SK-N-SH (cell line): ENCODE measurements around the gene CYFIP2. TPM values are rescaled to one million over a fixed set of nuclear protein-coding genes. Genes with fewer than 3 reads are reported as not detected.

Experiments used
- CTCF ChIA-PET: fragments of 300-600, 350-600 bp; formaldehyde crosslinking; extraction: SDS; loops from one replicate; lab custom pipeline; 2021; lab: Yijun Ruan, JAX
- POLR2A ChIA-PET: fragments of 350-600 bp; sonication (Branson Sonifier 250); formaldehyde crosslinking; extraction: SDS; loops from one replicate; lab custom pipeline; 2020; ENCODE audit warnings: antibody characterized with exemption, inconsistent platforms; lab: Yijun Ruan, JAX
- DNase-seq: peaks from one replicate; pipeline ENCODE4 v3.0.0; 2012
- H2AFZ ChIP-seq: fragments of 200-600 bp; sonication (generic); 2 replicates; pipeline ENCODE4 v1.8.1; 2016; ENCODE audit warnings: antibody characterized with exemption, mild to moderate bottlenecking, low read depth
- H3F3A ChIP-seq: fragments of 200-600 bp; sonication (generic); replicated peaks from 2 replicates; pipeline ENCODE3; 2016; ENCODE audit warnings: antibody characterized with exemption, mild to moderate bottlenecking; ENCODE audit not compliant: insufficient read depth
- H3K27ac ChIP-seq, 2 experiments: fragments of 200-500 bp in 1 of 2; fragments of 200-600 bp in 1 of 2; sonication (Bioruptor generic) in 1 of 2; sonication (generic), shearing (Covaris generic) in 1 of 2; 2 replicates each; pipeline versions ENCODE4 v1.5.1 to v1.6.1; 2014 to 2016; ENCODE audit warnings: low read depth in 2 of 2, inconsistent platforms in 1 of 2, low read length in 1 of 2, mild to moderate bottlenecking in 1 of 2, mixed read lengths in 1 of 2
- H3K27me3 ChIP-seq: fragments of 200-600 bp; sonication (generic), shearing (Covaris generic); 2 replicates; pipeline ENCODE4 v1.6.1; 2016; ENCODE audit warnings: mixed run types; ENCODE audit not compliant: insufficient read depth
- H3K36me3 ChIP-seq, 2 experiments: fragments of 200-500 bp in 1 of 2; fragments of 200-600 bp in 1 of 2; sonication (Bioruptor generic) in 1 of 2; sonication (generic) in 1 of 2; replicated peaks in 1 of 2; 2 replicates each; pipeline versions ENCODE3 to v1.5.1; 2014 to 2016; ENCODE audit warnings: low read length in 1 of 2, mild to moderate bottlenecking in 1 of 2; ENCODE audit not compliant: insufficient read depth in 2 of 2, control insufficient read depth in 1 of 2
- H3K4me1 ChIP-seq, 2 experiments: fragments of 200-500 bp in 1 of 2; fragments of 200-600 bp in 1 of 2; sonication (Bioruptor generic) in 1 of 2; sonication (generic), shearing (Covaris generic) in 1 of 2; 2 replicates each; pipeline versions ENCODE4 v1.5.1 to v1.6.1; 2014 to 2016; ENCODE audit warnings: low read depth in 1 of 2, low read length in 1 of 2, mixed run types in 1 of 2; ENCODE audit not compliant: insufficient read depth in 2 of 2, control insufficient read depth in 1 of 2
- H3K4me2 ChIP-seq: fragments of 200-600 bp; sonication (generic), shearing (Covaris generic); 2 replicates; pipeline ENCODE4 v1.6.1; 2017; ENCODE audit warnings: mixed run types
- H3K4me3 ChIP-seq, 2 experiments: fragments of 200-500 bp in 1 of 2; fragments of 200-600 bp in 1 of 2; sonication (Bioruptor generic) in 1 of 2; sonication (generic), shearing (Covaris generic) in 1 of 2; 2 replicates each; pipeline versions ENCODE4 v1.5.1 to v1.8.1; 2014 to 2016; ENCODE audit warnings: low read depth in 2 of 2, inconsistent platforms in 1 of 2, low read length in 1 of 2, mild to moderate bottlenecking in 1 of 2, mixed read lengths in 1 of 2, moderate library complexity in 1 of 2
- H3K79me2 ChIP-seq: fragments of 200-600 bp; sonication (generic); 2 replicates; pipeline ENCODE4 v1.8.1; 2017; ENCODE audit warnings: mild to moderate bottlenecking; ENCODE audit not compliant: insufficient read depth
- H3K9ac ChIP-seq: fragments of 200-600 bp; sonication (generic); 2 replicates; pipeline ENCODE4 v1.6.1; 2017; ENCODE audit warnings: mixed run types
- H3K9me2 ChIP-seq: fragments of 200-600 bp; sonication (generic); 2 replicates; pipeline ENCODE4 v1.6.1; 2017; ENCODE audit warnings: mixed run types
- H3K9me3 ChIP-seq: fragments of 200-600 bp; sonication (generic); 2 replicates; pipeline ENCODE4 v1.6.1; 2017; ENCODE audit warnings: mixed run types, mild to moderate bottlenecking, moderate library complexity
- H4K20me1 ChIP-seq: fragments of 200-600 bp; sonication (generic); 2 replicates; pipeline ENCODE4 v1.6.1; 2017; ENCODE audit warnings: mild to moderate bottlenecking, mixed run types; ENCODE audit not compliant: insufficient read depth
- CHD2 ChIP-seq: fragments of 150-350 bp; IDR thresholded peaks from 2 replicates; pipeline ENCODE4 v1.6.1; 2018; ENCODE audit warnings: low read length; ENCODE audit not compliant: partially characterized antibody
- ELF1 ChIP-seq: IDR thresholded peaks from 2 replicates; pipeline ENCODE4 v1.4.0; 2012
- EP300 ChIP-seq, 2 experiments: IDR thresholded peaks; 2 replicates each; pipeline versions ENCODE4 v1.4.0 to v1.6.1; 2012; ENCODE audit warnings: borderline replicate concordance in 1 of 2, low read depth in 1 of 2, low read length in 1 of 2
- EZH2phosphoT487 ChIP-seq: fragments of 200-600 bp; sonication (generic); IDR thresholded peaks from 2 replicates; pipeline ENCODE4 v1.6.1; 2017; ENCODE audit warnings: low read depth, mixed run types, mild to moderate bottlenecking, antibody characterized with exemption, moderate library complexity, borderline replicate concordance
- JUND ChIP-seq: IDR thresholded peaks from 2 replicates; pipeline ENCODE4 v1.4.0; 2012
- MXI1 ChIP-seq: IDR thresholded peaks from 2 replicates; pipeline ENCODE4 v1.6.1; 2012; ENCODE audit warnings: mild to moderate bottlenecking, low read depth, low read length, improper control_type of control experiment
- NFIC ChIP-seq: IDR thresholded peaks from 2 replicates; pipeline ENCODE4 v1.4.0; 2012; ENCODE audit warnings: borderline replicate concordance
- NRF1 ChIP-seq: IDR thresholded peaks from 2 replicates; pipeline ENCODE4 v1.6.1; 2012; ENCODE audit warnings: low read depth, mild to moderate bottlenecking, low read length
- POLR2AphosphoS5 ChIP-seq: IDR thresholded peaks from 2 replicates; pipeline ENCODE4 v1.6.1; 2012; ENCODE audit warnings: low read depth, low read length
- RXRA ChIP-seq: IDR thresholded peaks from 2 replicates; pipeline ENCODE4 v1.4.0; 2012; ENCODE audit warnings: low read depth, mild to moderate bottlenecking, borderline replicate concordance
- SMC3 ChIP-seq: IDR thresholded peaks from 2 replicates; pipeline ENCODE4 v1.6.1; 2012; ENCODE audit warnings: low read depth, low read length, improper control_type of control experiment
- TCF12 ChIP-seq: IDR thresholded peaks from 2 replicates; pipeline ENCODE4 v1.4.0; 2012
- WGBS: methylation state at CpG from one replicate; pipeline ENCODE4 v1.1.6; 2017; ENCODE audit warnings: low lambda C conversion rate; 5-methylcytosine and 5-hydroxymethylcytosine counted together
- polyA plus RNA-seq, 3 experiments: library from polyadenylated mRNA; depleted of rRNA; stranded (reverse); fragments of >200 nt; gene quantifications; 2 replicates each; pipeline ENCODE4 v1.2.3, GENCODE V29; 2012
- TF ChIP-seq, protein P1 (sequence below): IDR thresholded peaks from 2 replicates; pipeline ENCODE4 v1.6.1; 2012; ENCODE audit warnings: mild to moderate bottlenecking, low read depth, low read length, moderate library complexity
- TF ChIP-seq, protein P2 (sequence below): fragments of 200-600 bp; sonication (generic); IDR thresholded peaks from 2 replicates; pipeline ENCODE4 v1.6.1; 2017; ENCODE audit warnings: antibody characterized with exemption, mild to moderate bottlenecking, moderate library complexity
- TF ChIP-seq, protein P3 (sequence below): fragments of 150-350 bp; IDR thresholded peaks from 2 replicates; pipeline ENCODE4 v1.6.1; 2016; ENCODE audit warnings: mild to moderate bottlenecking, low read depth, low read length
- TF ChIP-seq, protein P4 (sequence below): IDR thresholded peaks from 2 replicates; pipeline ENCODE4; 2012
- TF ChIP-seq, protein P5 (sequence below): IDR thresholded peaks from 2 replicates; pipeline ENCODE4 v1.4.0; 2012; ENCODE audit warnings: low read depth

CYFIP2 gene
- polyA plus RNA-seq, 1 of the 3 experiments (the other 2 are of a cell fraction): 20.1 TPM

DNA sequence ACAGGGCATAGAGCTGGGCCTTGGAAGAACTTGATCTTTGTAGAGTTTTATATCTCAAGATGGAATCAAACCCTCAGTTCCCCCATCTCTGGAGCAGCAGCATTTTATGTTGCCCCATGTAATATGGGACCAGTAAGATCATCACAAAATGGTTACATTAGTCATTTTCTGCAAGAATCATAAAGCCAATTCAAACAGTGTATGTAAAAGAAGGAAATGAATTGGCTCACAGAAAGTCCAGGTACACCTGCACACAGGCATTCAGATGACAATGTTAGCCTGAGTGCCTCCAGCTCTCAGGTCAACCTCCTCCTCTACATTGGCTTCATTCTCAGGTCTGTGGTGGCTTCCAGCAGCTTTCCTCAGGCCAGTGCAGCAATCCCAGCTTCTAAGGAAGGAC lies 35.1 kb downstream of the CYFIP2 start (continued):
- TF ChIP-seq, protein P1, sequence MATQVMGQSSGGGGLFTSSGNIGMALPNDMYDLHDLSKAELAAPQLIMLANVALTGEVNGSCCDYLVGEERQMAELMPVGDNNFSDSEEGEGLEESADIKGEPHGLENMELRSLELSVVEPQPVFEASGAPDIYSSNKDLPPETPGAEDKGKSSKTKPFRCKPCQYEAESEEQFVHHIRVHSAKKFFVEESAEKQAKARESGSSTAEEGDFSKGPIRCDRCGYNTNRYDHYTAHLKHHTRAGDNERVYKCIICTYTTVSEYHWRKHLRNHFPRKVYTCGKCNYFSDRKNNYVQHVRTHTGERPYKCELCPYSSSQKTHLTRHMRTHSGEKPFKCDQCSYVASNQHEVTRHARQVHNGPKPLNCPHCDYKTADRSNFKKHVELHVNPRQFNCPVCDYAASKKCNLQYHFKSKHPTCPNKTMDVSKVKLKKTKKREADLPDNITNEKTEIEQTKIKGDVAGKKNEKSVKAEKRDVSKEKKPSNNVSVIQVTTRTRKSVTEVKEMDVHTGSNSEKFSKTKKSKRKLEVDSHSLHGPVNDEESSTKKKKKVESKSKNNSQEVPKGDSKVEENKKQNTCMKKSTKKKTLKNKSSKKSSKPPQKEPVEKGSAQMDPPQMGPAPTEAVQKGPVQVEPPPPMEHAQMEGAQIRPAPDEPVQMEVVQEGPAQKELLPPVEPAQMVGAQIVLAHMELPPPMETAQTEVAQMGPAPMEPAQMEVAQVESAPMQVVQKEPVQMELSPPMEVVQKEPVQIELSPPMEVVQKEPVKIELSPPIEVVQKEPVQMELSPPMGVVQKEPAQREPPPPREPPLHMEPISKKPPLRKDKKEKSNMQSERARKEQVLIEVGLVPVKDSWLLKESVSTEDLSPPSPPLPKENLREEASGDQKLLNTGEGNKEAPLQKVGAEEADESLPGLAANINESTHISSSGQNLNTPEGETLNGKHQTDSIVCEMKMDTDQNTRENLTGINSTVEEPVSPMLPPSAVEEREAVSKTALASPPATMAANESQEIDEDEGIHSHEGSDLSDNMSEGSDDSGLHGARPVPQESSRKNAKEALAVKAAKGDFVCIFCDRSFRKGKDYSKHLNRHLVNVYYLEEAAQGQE: no peak
- TF ChIP-seq EZH2phosphoT487 (no peak), CHD2 (no peak), SMC3 (no peak), POLR2AphosphoS5 (no peak)
- TF ChIP-seq, protein P2, sequence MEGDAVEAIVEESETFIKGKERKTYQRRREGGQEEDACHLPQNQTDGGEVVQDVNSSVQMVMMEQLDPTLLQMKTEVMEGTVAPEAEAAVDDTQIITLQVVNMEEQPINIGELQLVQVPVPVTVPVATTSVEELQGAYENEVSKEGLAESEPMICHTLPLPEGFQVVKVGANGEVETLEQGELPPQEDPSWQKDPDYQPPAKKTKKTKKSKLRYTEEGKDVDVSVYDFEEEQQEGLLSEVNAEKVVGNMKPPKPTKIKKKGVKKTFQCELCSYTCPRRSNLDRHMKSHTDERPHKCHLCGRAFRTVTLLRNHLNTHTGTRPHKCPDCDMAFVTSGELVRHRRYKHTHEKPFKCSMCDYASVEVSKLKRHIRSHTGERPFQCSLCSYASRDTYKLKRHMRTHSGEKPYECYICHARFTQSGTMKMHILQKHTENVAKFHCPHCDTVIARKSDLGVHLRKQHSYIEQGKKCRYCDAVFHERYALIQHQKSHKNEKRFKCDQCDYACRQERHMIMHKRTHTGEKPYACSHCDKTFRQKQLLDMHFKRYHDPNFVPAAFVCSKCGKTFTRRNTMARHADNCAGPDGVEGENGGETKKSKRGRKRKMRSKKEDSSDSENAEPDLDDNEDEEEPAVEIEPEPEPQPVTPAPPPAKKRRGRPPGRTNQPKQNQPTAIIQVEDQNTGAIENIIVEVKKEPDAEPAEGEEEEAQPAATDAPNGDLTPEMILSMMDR: no peak

DNA sequence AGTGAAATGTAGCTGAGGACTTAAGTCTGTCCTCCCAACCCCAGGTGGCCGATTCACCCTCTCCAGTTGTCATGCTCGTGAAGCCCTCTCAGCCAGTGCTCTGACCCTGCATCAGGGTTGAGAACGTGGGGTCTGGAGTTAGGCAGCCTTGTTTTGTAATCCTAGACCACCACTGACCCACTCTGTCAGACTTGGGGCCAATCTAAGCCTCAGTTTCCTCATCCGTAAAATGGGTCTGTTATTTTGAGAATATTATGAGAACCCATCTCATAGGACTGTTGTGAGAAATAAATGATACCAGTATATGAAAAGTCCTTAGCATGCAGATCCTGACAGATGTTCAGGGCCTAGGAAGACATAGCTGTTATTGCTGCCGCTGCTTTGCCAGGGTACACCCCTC lies 37.1 kb downstream of the CYFIP2 start:
- no peaks in the 10 kb centered on the region for H3F3A ChIP-seq
- 84% methylated on average over 5 of the region's 5 CpGs for WGBS
- H3K27me3 ChIP-seq: no peaks in the 10 kb centered on the region
- ChIA-PET CTCF (interaction anchor here (1.2 to 2.5 kb wide), 3 partner anchors 10 to 50 kb away, joined by 3 to 6 read pairs (median 5); no protein-coding TSS in a partner anchor), POLR2A (no interaction called here)
- H3K27ac ChIP-seq: no peak overlapping the region
- no peaks in the 10 kb centered on the region for H3K4me1 ChIP-seq
- no peak overlapping the region for H3K4me3 ChIP-seq
- no peaks in the 10 kb centered on the region for H3K79me2 ChIP-seq
- H3K9ac ChIP-seq: no peak overlapping the region
- no peaks in the 10 kb centered on the region for H4K20me1 ChIP-seq
- H3K36me3 ChIP-seq: peaks cover 0 to 12% of the 10 kb centered on the region in 2 experiments
- no peak for DNase-seq
- H3K9me3 ChIP-seq: no peaks in the 10 kb centered on the region
- no peaks in the 10 kb centered on the region for H3K9me2 ChIP-seq
- no peak overlapping the region for H3K4me2 ChIP-seq
- H2AFZ ChIP-seq: no peak overlapping the region
- TF ChIP-seq EP300 (IDR thresholded peaks at IDR 0.05; ENCODE audit: borderline replicate concordance in 1 of 2, low read depth in 1 of 2, low read length in 1 of 2) (no peak), JUND (no peak), RXRA (no peak), MXI1 (no peak), TCF12 (no peak), ELF1 (no peak), NRF1 (no peak), SMC3 (no peak), NFIC (no peak)
- TF ChIP-seq, protein P3, sequence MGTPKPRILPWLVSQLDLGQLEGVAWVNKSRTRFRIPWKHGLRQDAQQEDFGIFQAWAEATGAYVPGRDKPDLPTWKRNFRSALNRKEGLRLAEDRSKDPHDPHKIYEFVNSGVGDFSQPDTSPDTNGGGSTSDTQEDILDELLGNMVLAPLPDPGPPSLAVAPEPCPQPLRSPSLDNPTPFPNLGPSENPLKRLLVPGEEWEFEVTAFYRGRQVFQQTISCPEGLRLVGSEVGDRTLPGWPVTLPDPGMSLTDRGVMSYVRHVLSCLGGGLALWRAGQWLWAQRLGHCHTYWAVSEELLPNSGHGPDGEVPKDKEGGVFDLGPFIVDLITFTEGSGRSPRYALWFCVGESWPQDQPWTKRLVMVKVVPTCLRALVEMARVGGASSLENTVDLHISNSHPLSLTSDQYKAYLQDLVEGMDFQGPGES: no peak
- TF ChIP-seq, protein P4, sequence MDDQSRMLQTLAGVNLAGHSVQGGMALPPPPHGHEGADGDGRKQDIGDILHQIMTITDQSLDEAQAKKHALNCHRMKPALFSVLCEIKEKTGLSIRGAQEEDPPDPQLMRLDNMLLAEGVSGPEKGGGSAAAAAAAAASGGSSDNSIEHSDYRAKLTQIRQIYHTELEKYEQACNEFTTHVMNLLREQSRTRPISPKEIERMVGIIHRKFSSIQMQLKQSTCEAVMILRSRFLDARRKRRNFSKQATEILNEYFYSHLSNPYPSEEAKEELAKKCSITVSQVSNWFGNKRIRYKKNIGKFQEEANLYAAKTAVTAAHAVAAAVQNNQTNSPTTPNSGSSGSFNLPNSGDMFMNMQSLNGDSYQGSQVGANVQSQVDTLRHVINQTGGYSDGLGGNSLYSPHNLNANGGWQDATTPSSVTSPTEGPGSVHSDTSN: no peak
- TF ChIP-seq, protein P1: no peak
- TF ChIP-seq, protein P5, sequence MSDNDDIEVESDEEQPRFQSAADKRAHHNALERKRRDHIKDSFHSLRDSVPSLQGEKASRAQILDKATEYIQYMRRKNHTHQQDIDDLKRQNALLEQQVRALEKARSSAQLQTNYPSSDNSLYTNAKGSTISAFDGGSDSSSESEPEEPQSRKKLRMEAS: no peak
- TF ChIP-seq, protein P2: no peak
